ENCODE data around the gene ASXL1.

ASXL1 gene

GRCh38 chr20:32411955-32412706 is 54.0 kb downstream of the ASXL1 start:
- DNase-seq = no peak

- DNase-seq = no peak
These were observed 57.4 kb downstream of the ASXL1 start for GRCh38 chr20:32415494-32415893.

GRCh38 chr20:32416206-32416605 is 58.1 kb downstream of the ASXL1 start:
- no peak for DNase-seq

GRCh38 chr20:32418376-32418775 is 60.2 kb downstream of the ASXL1 start:
- DNase-seq = no peak

- no peak for DNase-seq
These were observed 63.2 kb downstream of the ASXL1 start for GRCh38 chr20:32421290-32421689.

GRCh38 chr20:32427996-32428395 is 69.9 kb downstream of the ASXL1 start:
- no peak for DNase-seq

GRCh38 chr20:32429343-32429742 is 71.2 kb downstream of the ASXL1 start:
- no peak for DNase-seq

- no peak for DNase-seq
These were observed 71.7 kb downstream of the ASXL1 start for GRCh38 chr20:32429745-32430360.

- no peak for DNase-seq
These were observed 73.3 kb downstream of the ASXL1 start for GRCh38 chr20:32431457-32431856.

GRCh38 chr20:32432277-32432676 is 74.1 kb downstream of the ASXL1 start:
- no peak for DNase-seq

GRCh38 chr20:32433311-32434021 is 75.3 kb downstream of the ASXL1 start:
- no peak for DNase-seq

GRCh38 chr20:32434434-32434833 is 76.3 kb downstream of the ASXL1 start:
- DNase-seq = no peak

GRCh38 chr20:32435449-32436107 is 77.4 kb downstream of the ASXL1 start:
- no peak for DNase-seq

GRCh38 chr20:32436142-32436861 is 78.2 kb downstream of the ASXL1 start:
- DNase-seq = no peak

GRCh38 chr20:32436968-32437367 is 78.8 kb downstream of the ASXL1 start:
- DNase-seq = no peak

GRCh38 chr20:32437391-32438074 is 79.4 kb downstream of the ASXL1 start:
- DNase-seq = no peak

GRCh38 chr20:32438331-32438858 is 80.3 kb downstream of the ASXL1 start:
- no peak for DNase-seq

- no peak for DNase-seq
These were observed 81.2 kb downstream of the ASXL1 start for GRCh38 chr20:32439132-32439829.

- DNase-seq = no peak
These were observed 82.1 kb downstream of the ASXL1 start for GRCh38 chr20:32440069-32440757.

- no peak for DNase-seq
These were observed 82.6 kb downstream of the ASXL1 start for GRCh38 chr20:32440758-32441078.

- no peak for DNase-seq
These were observed 83.5 kb downstream of the ASXL1 start for GRCh38 chr20:32441638-32442037.

All from NCI-H526 treated with DMSO at 0.1 percent for 48 hours (cell line).